HepG2 (cell line): ENCODE results near the gene PDCD10.

ENCODE experiments used
- CEBPG ChIP-seq: IDR thresholded peaks from 2 replicates; pipeline ENCODE4 v1.6.1; 2016
- MTA1 ChIP-seq: sonication (generic); formaldehyde crosslinking; IDR thresholded peaks from 2 replicates; pipeline ENCODE4 v1.4.0; 2020; ENCODE audit warnings: missing genetic modification reagents, mild to moderate bottlenecking, borderline replicate concordance
- PCBP2 ChIP-seq: fragments of 200-400 bp; formaldehyde crosslinking; optimal IDR thresholded peaks from 2 replicates; pipeline ENCODE3; 2018; ENCODE audit warnings: low read length, low read depth; ENCODE audit not compliant: poor library complexity, severe bottlenecking
- RELA ChIP-seq: sonication (generic); formaldehyde crosslinking; IDR thresholded peaks from 2 replicates; pipeline ENCODE4 v1.4.0; 2020; ENCODE audit warnings: missing genetic modification reagents
- SMC3 ChIP-seq: IDR thresholded peaks from 2 replicates; pipeline ENCODE4 v1.6.1; 2011; ENCODE audit warnings: low read length, improper control_type of control experiment
- TCF12 ChIP-seq, 2 experiments: fragments of 450-650 bp in 1 of 2; sonication (generic) in 1 of 2; formaldehyde crosslinking in 1 of 2; IDR thresholded peaks; 2 replicates each; pipeline versions ENCODE4 v1.6.1 to v1.8.0; 2017 to 2022; ENCODE audit warnings: antibody characterized with exemption in 1 of 2, mild to moderate bottlenecking in 1 of 2, missing genetic modification reagents in 1 of 2, moderate library complexity in 1 of 2
- TF ChIP-seq, protein P1 (sequence below): sonication (generic); formaldehyde crosslinking; IDR thresholded peaks from 2 replicates; pipeline ENCODE4 v1.4.0; 2020; ENCODE audit warnings: missing genetic modification reagents
- TF ChIP-seq, protein P2 (sequence below): sonication (generic); formaldehyde crosslinking; IDR thresholded peaks from 2 replicates; pipeline ENCODE4 v1.8.0; 2022; ENCODE audit warnings: missing genetic modification reagents, mild to moderate bottlenecking, moderate library complexity, borderline replicate concordance

- TF ChIP-seq, protein P1, sequence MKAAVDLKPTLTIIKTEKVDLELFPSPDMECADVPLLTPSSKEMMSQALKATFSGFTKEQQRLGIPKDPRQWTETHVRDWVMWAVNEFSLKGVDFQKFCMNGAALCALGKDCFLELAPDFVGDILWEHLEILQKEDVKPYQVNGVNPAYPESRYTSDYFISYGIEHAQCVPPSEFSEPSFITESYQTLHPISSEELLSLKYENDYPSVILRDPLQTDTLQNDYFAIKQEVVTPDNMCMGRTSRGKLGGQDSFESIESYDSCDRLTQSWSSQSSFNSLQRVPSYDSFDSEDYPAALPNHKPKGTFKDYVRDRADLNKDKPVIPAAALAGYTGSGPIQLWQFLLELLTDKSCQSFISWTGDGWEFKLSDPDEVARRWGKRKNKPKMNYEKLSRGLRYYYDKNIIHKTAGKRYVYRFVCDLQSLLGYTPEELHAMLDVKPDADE (CRISPR knock-in tag): no peak
- TF ChIP-seq RELA (CRISPR knock-in tag) (no peak), CEBPG (no peak), MTA1 (CRISPR knock-in tag) (no peak), TCF12 (IDR thresholded peaks at IDR 0.05) (no peak), TCF12 (CRISPR knock-in tag; IDR thresholded peaks at IDR 0.05) (no peak), PCBP2 (no peak), SMC3 (no peak)
- TF ChIP-seq, protein P2, sequence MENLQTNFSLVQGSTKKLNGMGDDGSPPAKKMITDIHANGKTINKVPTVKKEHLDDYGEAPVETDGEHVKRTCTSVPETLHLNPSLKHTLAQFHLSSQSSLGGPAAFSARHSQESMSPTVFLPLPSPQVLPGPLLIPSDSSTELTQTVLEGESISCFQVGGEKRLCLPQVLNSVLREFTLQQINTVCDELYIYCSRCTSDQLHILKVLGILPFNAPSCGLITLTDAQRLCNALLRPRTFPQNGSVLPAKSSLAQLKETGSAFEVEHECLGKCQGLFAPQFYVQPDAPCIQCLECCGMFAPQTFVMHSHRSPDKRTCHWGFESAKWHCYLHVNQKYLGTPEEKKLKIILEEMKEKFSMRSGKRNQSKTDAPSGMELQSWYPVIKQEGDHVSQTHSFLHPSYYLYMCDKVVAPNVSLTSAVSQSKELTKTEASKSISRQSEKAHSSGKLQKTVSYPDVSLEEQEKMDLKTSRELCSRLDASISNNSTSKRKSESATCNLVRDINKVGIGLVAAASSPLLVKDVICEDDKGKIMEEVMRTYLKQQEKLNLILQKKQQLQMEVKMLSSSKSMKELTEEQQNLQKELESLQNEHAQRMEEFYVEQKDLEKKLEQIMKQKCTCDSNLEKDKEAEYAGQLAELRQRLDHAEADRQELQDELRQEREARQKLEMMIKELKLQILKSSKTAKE (CRISPR knock-in tag): no peak
Measured at GRCh38 chr3:167738037-167738436, 3.3 kb upstream of the PDCD10 start.
